Suprapubic skin (tissue), 4 donors: Measurements from ENCODE around the gene PGC.

Source experiments
- EP300 ChIP-seq: sonication (generic); formaldehyde crosslinking; IDR thresholded peaks from one replicate; pipeline ENCODE4 v1.6.1; 2017; ENCODE audit warnings: antibody characterized with exemption
- POLR2A ChIP-seq, 2 donors: fragments of 450-650 bp; IDR thresholded peaks; one replicate each; pipeline ENCODE4 v1.6.1; 2017; ENCODE audit warnings: antibody characterized with exemption in 2 of 2, mild to moderate bottlenecking in 2 of 2, moderate library complexity in 2 of 2
- POLR2AphosphoS5 ChIP-seq, 3 donors: sonication (generic); formaldehyde crosslinking; IDR thresholded peaks; one replicate each; pipeline ENCODE4 v1.6.1; 2017; ENCODE audit warnings: antibody characterized with exemption in 3 of 3
- TF ChIP-seq, protein P1 (sequence below), 2 donors: fragments of 200-600 bp in 1 of 2; fragments of 450-650 bp in 1 of 2; sonication (generic) in 1 of 2; IDR thresholded peaks; one replicate each; pipeline ENCODE4 v1.5.1; 2016 to 2019; ENCODE audit warnings: antibody characterized with exemption in 2 of 2, mild to moderate bottlenecking in 1 of 2, moderate library complexity in 1 of 2

GRCh38 chr6:41768545-41769308, 21.5 kb upstream of the PGC start:
- TF ChIP-seq POLR2A (IDR thresholded peaks at IDR 0.05) (no peak), POLR2AphosphoS5 (IDR thresholded peaks at IDR 0.05) (no peak), EP300 (no peak)
- TF ChIP-seq, protein P1, sequence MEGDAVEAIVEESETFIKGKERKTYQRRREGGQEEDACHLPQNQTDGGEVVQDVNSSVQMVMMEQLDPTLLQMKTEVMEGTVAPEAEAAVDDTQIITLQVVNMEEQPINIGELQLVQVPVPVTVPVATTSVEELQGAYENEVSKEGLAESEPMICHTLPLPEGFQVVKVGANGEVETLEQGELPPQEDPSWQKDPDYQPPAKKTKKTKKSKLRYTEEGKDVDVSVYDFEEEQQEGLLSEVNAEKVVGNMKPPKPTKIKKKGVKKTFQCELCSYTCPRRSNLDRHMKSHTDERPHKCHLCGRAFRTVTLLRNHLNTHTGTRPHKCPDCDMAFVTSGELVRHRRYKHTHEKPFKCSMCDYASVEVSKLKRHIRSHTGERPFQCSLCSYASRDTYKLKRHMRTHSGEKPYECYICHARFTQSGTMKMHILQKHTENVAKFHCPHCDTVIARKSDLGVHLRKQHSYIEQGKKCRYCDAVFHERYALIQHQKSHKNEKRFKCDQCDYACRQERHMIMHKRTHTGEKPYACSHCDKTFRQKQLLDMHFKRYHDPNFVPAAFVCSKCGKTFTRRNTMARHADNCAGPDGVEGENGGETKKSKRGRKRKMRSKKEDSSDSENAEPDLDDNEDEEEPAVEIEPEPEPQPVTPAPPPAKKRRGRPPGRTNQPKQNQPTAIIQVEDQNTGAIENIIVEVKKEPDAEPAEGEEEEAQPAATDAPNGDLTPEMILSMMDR (IDR thresholded peaks at IDR 0.05) = no peak
